T1000 (cell line): ENCODE data around the gene IMPA2.

Experiments
- DNase-seq: peaks from one replicate; lab custom pipeline; 2025; ENCODE audit warnings: mixed read lengths; lab: John Stamatoyannopoulos, UW

IMPA2 gene

GRCh38 chr18:12008842-12009580 is 27.7 kb downstream of the IMPA2 start:
- DNase-seq: no peak

GRCh38 chr18:12009581-12010140 is 28.4 kb downstream of the IMPA2 start:
- no peak for DNase-seq

GRCh38 chr18:12010187-12010802 is 29.0 kb downstream of the IMPA2 start:
- no peak for DNase-seq

GRCh38 chr18:12011199-12011956 is 30.1 kb downstream of the IMPA2 start:
- no peak for DNase-seq

- DNase-seq: no peak
Observed at GRCh38 chr18:12011957-12012549, 30.7 kb downstream of the IMPA2 start.

GRCh38 chr18:12012697-12013096 is 31.4 kb downstream of the IMPA2 start:
- DNase-seq: no peak

GRCh38 chr18:12013186-12013916 is 32.0 kb downstream of the IMPA2 start:
- DNase-seq: no peak

- DNase-seq: no peak
Observed at GRCh38 chr18:12014086-12014485, 32.8 kb downstream of the IMPA2 start.

- no peak for DNase-seq
Observed at GRCh38 chr18:12014521-12015415, 33.5 kb downstream of the IMPA2 start.

- no peak for DNase-seq
Observed at GRCh38 chr18:12015416-12016062, 34.2 kb downstream of the IMPA2 start.

GRCh38 chr18:12017081-12017480 is 35.8 kb downstream of the IMPA2 start:
- no peak for DNase-seq

- no peak for DNase-seq
Observed at GRCh38 chr18:12018861-12019260, 37.6 kb downstream of the IMPA2 start.

GRCh38 chr18:12021077-12021476 is 39.8 kb downstream of the IMPA2 start:
- no peak for DNase-seq

GRCh38 chr18:12021596-12021995 is 40.3 kb downstream of the IMPA2 start:
- DNase-seq: no peak

- DNase-seq: no peak
Observed at GRCh38 chr18:12023375-12023774, 42.1 kb downstream of the IMPA2 start.

- DNase-seq: no peak
Observed at GRCh38 chr18:12026562-12026961, 45.3 kb downstream of the IMPA2 start.

- DNase-seq: no peak
Observed at GRCh38 chr18:12027046-12027445, 45.7 kb downstream of the IMPA2 start.

- no peak for DNase-seq
Observed at GRCh38 chr18:12027480-12027879, 46.2 kb downstream of the IMPA2 start.

GRCh38 chr18:12028040-12028628 is 46.8 kb downstream of the IMPA2 start:
- no peak for DNase-seq

GRCh38 chr18:12028674-12029073 is 47.4 kb downstream of the IMPA2 start:
- no peak for DNase-seq
